Stomach smooth muscle (tissue), 2 donors: ENCODE measurements around the gene PCDHGA4.
"Not testable (repeated sequence)": the region's sequence is repeated elsewhere in the genome, so short reads cannot be mapped to it uniquely, and the experiment has no call there.

ENCODE experiments used
- H3K27ac ChIP-seq: one replicate; pipeline ENCODE4 v1.7.0; 2013; ENCODE audit warnings: mild to moderate bottlenecking, low read length, inconsistent platforms
- H3K27me3 ChIP-seq, 2 donors: one replicate each; pipeline ENCODE4 v1.7.0; 2013; ENCODE audit warnings: low read length in 2 of 2; ENCODE audit not compliant: insufficient read depth in 2 of 2, control insufficient read depth in 1 of 2
- H3K36me3 ChIP-seq, 2 donors: one replicate each; pipeline ENCODE4 v1.7.0; 2013; ENCODE audit warnings: low read length in 2 of 2; ENCODE audit not compliant: control insufficient read depth in 2 of 2, insufficient read depth in 2 of 2
- H3K4me1 ChIP-seq: one replicate; pipeline ENCODE4 v1.7.0; 2013; ENCODE audit warnings: low read length; ENCODE audit not compliant: control insufficient read depth, insufficient read depth
- H3K4me3 ChIP-seq, 2 donors: one replicate each; pipeline ENCODE4 v1.7.0; 2013; ENCODE audit warnings: low read length in 2 of 2
- H3K9ac ChIP-seq, 2 donors: one replicate each; pipeline ENCODE4 v1.7.0; 2013; ENCODE audit warnings: low read length in 2 of 2, mild to moderate bottlenecking in 1 of 2
- H3K9me3 ChIP-seq, 2 donors: one replicate each; pipeline ENCODE4 v1.7.0; 2013; ENCODE audit warnings: low read length in 2 of 2; ENCODE audit not compliant: control insufficient read depth in 2 of 2
- donor health status: healthy.
- donor health status: Pancreatic carcinoma.

PCDHGA4 gene

DNA sequence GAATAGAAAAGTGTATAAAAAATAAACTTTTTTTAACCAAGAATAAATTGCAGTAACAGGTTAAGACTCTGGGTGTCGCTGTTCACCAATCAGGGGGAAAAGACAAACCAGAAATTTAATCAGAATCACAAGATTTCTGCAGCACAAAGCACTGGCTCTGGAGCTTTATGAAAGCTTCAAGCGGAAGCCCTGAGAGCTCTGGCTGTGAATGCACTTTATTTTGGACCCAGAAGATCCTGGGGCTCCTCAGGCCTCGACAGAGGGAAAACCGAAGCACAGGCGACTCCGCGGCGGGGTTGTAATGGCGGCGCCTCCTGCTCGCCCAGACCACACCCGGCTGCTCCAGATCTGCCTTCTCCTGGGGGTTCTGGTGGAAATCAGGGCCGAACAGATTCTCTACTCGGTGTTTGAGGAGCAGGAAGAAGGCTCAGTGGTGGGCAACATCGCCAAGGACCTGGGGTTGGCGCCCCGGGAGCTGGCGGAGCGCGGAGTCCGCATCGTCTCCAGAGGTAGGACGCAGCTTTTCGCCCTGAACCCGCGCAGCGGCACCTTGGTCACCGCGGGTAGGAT lies at the start of gene PCDHGA4:
TSS of gene PCDHGA4 (plus strand) at position 122 of the 570 bp plus-strand sequence. CDS start at position 209, 87 bp downstream.
- H3K9me3 ChIP-seq = peaks cover 35 to 70% of the 10 kb centered on the region in 2 donors
- no peak within 1 kb of the TSS for H3K27ac ChIP-seq
- H3K36me3 ChIP-seq = peaks cover 0 to 2% of the 10 kb centered on the region in 2 donors
- no peaks in the 10 kb centered on the region for H3K4me1 ChIP-seq
- H3K9ac ChIP-seq = no peak within 1 kb of the TSS
- H3K27me3 ChIP-seq = peaks cover 0 to 7% of the 10 kb centered on the region in 2 donors
- peak within 1 kb of the TSS; percentile 42 to 70 for H3K4me3 ChIP-seq

DNA sequence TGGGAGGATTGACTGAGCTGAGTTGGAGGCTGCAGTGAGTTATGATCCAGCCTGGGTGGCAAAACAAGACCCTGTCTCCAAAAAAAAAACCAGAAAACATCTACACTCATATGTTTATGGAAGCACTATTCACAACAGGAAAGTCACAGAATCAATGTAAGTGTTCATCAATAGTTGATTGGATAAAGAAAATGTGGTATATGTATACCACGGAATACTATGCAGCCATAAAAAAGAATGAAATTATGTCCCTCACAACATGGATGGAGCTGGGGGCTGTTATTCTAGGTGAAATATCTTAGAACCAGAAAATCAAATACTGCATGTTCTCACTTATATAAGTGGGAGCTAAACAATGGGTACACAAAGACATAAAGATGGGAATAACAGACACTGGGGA lies 48.2 kb upstream of the PCDHGA4 start:
- H3K27ac ChIP-seq = no peak overlapping the region
- H3K36me3 ChIP-seq = peaks cover 0 to 2% of the 10 kb centered on the region in 2 donors
- no peaks in the 10 kb centered on the region for H3K4me1 ChIP-seq
- H3K27me3 ChIP-seq = no peaks in the 10 kb centered on the region
- peaks cover 30 to 64% of the 10 kb centered on the region in 2 donors for H3K9me3 ChIP-seq
- no peak overlapping the region for H3K4me3 ChIP-seq
- no peak overlapping the region for H3K9ac ChIP-seq

DNA sequence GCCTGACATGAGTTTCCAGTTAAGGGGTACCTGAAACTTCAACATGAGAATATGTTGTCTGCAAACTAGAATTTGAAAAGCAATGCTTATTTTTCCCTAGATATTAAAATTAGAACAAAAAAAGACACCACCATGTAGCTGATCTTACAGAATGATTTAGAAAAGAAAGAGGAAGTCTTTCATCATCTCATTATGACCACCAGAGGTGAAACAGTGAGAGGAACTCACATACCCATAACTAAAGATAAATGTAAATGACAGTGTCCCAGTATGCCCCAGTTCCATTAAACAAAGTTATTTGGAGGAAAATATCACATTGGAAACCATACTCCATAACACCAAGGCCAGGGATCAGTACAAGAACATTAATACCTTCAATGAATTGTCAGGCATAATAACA lies 41.1 kb upstream of the PCDHGA4 start:
- Histone ChIP-seq H3K4me3 (no peak overlapping the region), H3K36me3 (peaks cover 2 to 11% of the 10 kb centered on the region in 2 donors), H3K4me1 (no peaks in the 10 kb centered on the region), H3K27me3 (no peaks in the 10 kb centered on the region), H3K9me3 (peaks cover 26 to 57% of the 10 kb centered on the region in 2 donors), H3K9ac (no peak overlapping the region), H3K27ac (no peak overlapping the region)

DNA sequence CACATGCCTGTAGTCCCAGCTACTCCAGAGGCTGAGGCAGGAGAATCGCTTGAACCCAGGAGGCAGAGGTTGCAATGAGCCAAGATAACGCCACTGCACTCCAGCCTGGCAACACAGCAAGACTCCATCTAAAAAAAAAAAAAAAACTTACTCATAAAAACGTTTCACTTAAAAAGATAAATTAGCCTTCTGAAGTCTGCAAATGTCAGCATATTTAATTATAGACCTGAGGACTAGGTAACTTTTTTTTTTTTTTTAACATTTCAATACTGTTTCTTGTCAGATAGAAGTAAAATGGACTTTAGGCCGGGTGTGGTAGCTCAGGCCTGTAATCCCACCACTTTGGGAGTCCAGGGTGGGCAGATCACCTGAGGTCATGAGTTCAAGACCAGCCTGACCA lies 37.9 kb upstream of the PCDHGA4 start:
- H3K9me3 ChIP-seq = peaks cover 33 to 57% of the 10 kb centered on the region in 2 donors

DNA sequence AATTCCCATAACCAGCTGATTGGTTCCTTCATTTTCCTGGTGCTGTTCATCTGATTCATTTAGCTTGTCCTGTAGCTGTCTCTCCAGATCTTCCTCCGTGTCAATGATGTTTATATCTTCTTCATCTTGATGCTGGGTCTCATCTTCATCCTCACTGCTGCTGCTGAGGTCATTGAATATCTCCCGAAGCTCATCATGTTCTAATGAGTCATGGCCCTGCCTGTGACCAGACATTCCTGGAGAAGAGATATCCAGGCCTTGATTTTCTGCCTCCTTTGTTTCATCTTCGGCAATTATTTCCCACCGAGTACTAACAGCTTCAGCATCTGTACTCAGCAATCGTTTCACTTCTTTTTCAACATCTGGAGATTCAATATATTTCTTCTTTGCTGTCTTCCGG lies 35.6 kb upstream of the PCDHGA4 start:
- H3K4me1 ChIP-seq = no peaks in the 10 kb centered on the region
- H3K27ac ChIP-seq = no peak overlapping the region
- H3K36me3 ChIP-seq = peaks cover 6 to 21% of the 10 kb centered on the region in 2 donors
- no peaks in the 10 kb centered on the region for H3K27me3 ChIP-seq
- peaks cover 28 to 46% of the 10 kb centered on the region in 2 donors for H3K9me3 ChIP-seq
- peak overlapping the region; percentile 84 to 90 for H3K4me3 ChIP-seq
- no peak overlapping the region for H3K9ac ChIP-seq

More for the DNA sequence above, 37.9 kb upstream of the PCDHGA4 start:
- not testable (repeated sequence) for H3K4me3 ChIP-seq, H3K27ac ChIP-seq, H3K27me3 ChIP-seq, H3K4me1 ChIP-seq, H3K9ac ChIP-seq
- H3K36me3 ChIP-seq = peaks cover 6 to 21% of the 10 kb centered on the region in 2 donors

DNA sequence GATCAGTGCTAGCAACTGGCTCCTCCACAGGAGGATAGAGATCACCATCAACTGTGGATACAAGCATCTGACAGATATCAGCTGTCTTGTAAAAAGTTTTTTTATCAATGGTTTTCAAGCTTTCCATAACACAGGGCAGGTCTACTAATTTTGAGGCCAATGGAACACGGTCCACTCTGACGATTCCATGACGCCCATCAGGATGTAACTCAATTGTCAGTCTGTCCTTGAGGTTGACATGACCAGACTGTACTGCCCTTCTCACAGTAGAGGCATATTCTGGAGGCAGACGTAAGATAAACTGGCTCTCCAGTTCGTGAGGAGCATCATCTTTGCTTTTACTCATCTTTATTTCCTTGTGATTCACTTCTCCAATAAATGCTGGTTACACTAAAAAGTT lies 35.1 kb upstream of the PCDHGA4 start:
- Histone ChIP-seq H3K36me3 (peaks cover 6 to 21% of the 10 kb centered on the region in 2 donors), H3K27ac (no peak overlapping the region), H3K9me3 (peaks cover 28 to 46% of the 10 kb centered on the region in 2 donors), H3K4me1 (no peaks in the 10 kb centered on the region), H3K27me3 (no peaks in the 10 kb centered on the region), H3K4me3 (peak overlapping the region; percentile 84 to 90), H3K9ac (no peak overlapping the region)

DNA sequence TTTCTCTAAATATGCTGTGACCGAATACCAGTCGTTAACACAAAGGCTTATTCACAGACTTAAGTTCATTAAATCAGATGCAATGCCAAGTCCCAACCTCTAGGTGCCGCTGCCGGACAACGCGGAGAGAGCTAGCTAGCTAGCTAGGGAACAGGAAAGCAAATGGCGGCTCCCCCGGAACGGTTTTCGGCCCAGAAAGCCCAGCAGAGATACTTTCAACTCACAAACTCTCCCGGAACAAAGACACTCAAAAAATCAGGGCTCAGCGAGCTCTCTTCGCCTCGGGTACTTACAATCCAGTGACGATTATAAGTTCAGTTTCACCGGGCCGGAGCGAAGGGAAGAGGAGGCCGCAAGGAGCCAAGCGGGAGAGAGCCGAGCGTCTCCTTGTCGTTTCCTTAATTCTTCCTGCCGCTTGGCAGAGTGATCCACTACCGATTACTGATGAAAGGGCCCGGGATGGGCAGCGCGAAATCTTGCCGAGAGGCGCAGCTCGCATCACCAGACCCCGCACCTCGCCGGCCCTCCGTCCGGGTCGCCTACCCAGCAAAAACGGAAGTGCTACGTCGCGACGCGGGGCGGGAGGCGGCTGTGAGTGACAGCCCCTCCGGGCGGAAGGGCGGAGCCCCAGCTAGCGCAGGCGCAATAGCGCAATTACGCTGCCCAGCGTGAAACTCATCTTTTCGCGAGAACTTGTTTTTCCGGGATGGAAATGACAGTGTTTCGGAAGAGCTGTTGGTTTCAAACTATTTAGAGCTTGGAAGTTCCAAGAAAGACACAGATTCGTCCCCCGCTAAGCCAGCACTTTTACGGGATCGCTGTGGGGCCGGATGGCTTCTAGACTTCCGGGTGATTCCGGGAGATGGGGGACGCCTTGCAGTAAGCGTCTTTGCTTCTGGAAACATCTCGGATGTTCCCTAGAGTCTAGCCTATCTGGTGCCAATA lies 34.3 kb upstream of the PCDHGA4 start, which contains the start of gene TAF7:
TSS of gene TAF7 (minus strand) at position 560 of the 945 bp plus-strand sequence. CDS start 740 bp downstream, outside the sequence.
- Histone ChIP-seq H3K9ac (peak within 1 kb of the TSS; percentile 89 to 92), H3K27ac (peak within 1 kb of the TSS; percentile 90), H3K9me3 (peaks cover 26 to 40% of the 10 kb centered on the region in 2 donors), H3K4me1 (no peaks in the 10 kb centered on the region), H3K27me3 (no peaks in the 10 kb centered on the region), H3K36me3 (peaks cover 6 to 21% of the 10 kb centered on the region in 2 donors), H3K4me3 (peak within 1 kb of the TSS; percentile 84 to 90)

DNA sequence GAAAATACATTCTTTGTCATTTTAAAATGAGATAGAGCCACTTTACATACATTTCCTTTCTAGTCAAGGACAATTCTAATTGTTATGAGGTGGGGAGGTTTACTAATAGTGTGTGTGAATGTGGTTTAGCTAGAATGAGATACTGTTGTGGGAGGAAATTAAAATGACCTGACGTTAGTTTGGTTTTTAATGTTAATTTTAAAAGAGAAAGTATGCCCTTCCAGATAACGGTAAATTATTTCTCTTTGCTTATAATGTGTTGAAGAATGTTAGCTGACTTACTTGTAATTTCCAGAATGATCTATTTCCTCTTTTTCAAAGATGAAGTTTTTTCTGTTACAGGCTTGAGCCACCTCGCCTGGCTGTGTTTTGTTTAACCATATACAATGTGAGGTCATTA lies 32.6 kb upstream of the PCDHGA4 start:
- Histone ChIP-seq H3K4me3 (no peak overlapping the region), H3K36me3 (peaks cover 6 to 17% of the 10 kb centered on the region in 2 donors), H3K27me3 (no peaks in the 10 kb centered on the region), H3K9ac (no peak overlapping the region), H3K4me1 (no peaks in the 10 kb centered on the region), H3K27ac (no peak overlapping the region), H3K9me3 (peaks cover 22 to 31% of the 10 kb centered on the region in 2 donors)

DNA sequence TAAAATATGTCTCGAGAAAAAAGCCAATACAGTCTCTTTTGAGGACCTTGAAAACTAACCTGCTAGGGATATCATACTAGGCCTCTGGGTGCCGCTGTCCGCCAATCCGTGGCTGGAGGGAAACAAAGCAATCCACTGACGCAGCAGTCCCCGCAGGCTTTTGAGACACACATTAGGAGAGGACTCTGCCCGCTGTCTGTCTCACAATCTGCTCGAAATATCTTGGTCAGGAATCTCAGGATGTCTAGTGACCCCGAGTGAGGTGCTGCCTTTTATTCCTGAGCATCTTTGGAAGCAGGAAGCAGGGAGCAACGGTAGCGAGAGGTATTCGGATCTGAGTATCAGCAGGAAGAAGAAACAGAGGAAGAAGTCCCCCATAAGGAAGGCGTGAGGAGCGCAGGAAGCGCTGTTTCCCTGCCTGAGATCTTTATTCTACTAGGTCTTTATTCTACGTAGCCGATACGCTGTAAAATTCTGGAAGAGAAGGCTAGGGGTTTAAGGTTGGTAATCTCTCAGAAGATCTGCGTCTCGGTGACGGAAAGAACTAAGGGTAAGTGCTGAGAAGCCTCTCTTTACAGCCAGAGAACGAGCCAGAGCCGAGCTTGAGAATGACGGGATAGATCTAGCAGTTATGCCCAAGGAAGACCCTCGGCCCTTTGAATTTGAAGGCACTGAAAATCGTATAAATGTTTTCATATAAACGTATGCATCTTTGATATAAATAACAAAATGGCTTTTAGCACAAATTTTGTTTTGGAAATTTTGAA lies 28.6 kb upstream of the PCDHGA4 start:
- H3K9me3 ChIP-seq = peaks cover 22 to 34% of the 10 kb centered on the region in 2 donors
- peak overlapping the region; percentile 67 to 76 for H3K9ac ChIP-seq
- peaks cover 0 to 4% of the 10 kb centered on the region in 2 donors for H3K27me3 ChIP-seq
- H3K4me1 ChIP-seq = no peaks in the 10 kb centered on the region
- H3K36me3 ChIP-seq = peaks cover 2 to 4% of the 10 kb centered on the region in 2 donors
- H3K4me3 ChIP-seq = peak overlapping the region; percentile 77 to 80
- peak overlapping the region; percentile 32 for H3K27ac ChIP-seq

DNA sequence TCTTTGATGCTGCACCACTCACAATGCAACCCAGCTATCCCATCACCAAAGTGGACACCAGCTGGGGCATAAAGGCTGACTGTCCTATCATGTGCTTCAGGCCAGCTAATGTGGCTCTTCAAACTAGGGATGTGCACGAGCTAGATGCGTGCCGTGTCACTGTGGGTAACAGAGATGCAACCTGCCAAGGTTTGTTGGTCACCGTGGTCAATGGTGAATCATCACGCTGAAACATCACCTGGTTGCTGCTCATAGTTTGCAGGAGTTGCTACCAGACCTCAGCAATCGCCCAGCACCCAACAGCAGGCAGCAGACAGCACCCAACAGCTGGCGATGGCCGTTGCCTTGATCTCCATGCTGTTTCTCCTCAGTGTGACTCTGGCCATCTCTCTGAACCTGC lies 26.6 kb upstream of the PCDHGA4 start:
- H3K4me1 ChIP-seq = no peaks in the 10 kb centered on the region
- peaks cover 33 to 50% of the 10 kb centered on the region in 2 donors for H3K9me3 ChIP-seq
- H3K27me3 ChIP-seq = peaks cover 2 to 4% of the 10 kb centered on the region in 2 donors
- H3K27ac ChIP-seq = no peak overlapping the region
- no peak overlapping the region for H3K9ac ChIP-seq
- H3K4me3 ChIP-seq = peak overlapping the region; percentile 29 to 34
- peaks cover 2 to 4% of the 10 kb centered on the region in 2 donors for H3K36me3 ChIP-seq
